GM19372 (cell line): ENCODE results near the gene CACNA1H.

Experiments used
- ATAC-seq: cut with Tn5 transposase; IDR thresholded peaks from one replicate; pipeline ENCODE4 v1.9.1; 2021; ENCODE audit warnings: mild to moderate bottlenecking, low read depth, moderate library complexity; ENCODE audit not compliant: unreplicated experiment

Gene CACNA1H

GRCh38 chr16:1156055-1156982 is 3.4 kb downstream of the CACNA1H start:
- no peak for ATAC-seq

- no peak for ATAC-seq
Observed at GRCh38 chr16:1156983-1157638, 4.2 kb downstream of the CACNA1H start.

DNA sequence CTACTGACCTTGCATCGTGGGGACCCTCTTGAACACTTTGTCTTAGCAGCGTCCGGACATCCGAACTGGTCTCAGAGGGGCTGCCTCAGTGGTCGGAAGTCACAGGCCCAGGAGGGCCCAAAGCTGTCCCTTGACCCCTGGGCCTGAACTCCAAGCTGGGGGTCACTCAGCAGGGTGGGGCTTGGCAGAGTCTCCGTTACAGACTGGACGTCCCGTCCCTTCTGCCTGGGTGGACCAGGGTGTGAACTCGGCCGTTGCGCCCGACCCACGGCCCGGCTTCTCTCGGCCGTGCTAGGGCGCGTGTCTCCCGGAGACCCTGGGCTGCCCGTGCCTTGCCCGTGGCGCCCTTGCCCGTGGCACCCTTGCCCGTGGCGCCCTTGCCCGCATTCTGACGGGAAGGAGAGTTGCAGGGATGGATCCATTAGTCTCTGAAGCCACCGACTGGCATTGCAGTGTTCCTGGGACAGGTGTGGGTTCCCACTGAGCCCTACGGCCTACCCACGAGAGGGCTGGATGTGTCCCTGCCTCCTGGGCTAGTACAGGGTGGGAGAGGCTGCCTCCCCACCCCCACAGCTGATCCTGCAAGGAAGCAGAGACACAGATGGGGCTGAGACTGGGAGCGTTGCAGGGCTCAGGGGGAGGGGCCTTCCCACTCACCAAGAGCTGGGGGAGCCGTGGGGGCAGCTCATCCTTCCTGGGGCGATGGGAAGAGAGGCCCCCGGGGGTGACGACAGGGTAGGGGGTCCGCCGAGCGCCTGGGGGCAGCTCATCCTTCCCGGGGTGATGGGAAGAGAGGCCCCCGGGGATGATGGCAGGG is 4.9 kb downstream of the CACNA1H start:
- ATAC-seq, result no peak

DNA sequence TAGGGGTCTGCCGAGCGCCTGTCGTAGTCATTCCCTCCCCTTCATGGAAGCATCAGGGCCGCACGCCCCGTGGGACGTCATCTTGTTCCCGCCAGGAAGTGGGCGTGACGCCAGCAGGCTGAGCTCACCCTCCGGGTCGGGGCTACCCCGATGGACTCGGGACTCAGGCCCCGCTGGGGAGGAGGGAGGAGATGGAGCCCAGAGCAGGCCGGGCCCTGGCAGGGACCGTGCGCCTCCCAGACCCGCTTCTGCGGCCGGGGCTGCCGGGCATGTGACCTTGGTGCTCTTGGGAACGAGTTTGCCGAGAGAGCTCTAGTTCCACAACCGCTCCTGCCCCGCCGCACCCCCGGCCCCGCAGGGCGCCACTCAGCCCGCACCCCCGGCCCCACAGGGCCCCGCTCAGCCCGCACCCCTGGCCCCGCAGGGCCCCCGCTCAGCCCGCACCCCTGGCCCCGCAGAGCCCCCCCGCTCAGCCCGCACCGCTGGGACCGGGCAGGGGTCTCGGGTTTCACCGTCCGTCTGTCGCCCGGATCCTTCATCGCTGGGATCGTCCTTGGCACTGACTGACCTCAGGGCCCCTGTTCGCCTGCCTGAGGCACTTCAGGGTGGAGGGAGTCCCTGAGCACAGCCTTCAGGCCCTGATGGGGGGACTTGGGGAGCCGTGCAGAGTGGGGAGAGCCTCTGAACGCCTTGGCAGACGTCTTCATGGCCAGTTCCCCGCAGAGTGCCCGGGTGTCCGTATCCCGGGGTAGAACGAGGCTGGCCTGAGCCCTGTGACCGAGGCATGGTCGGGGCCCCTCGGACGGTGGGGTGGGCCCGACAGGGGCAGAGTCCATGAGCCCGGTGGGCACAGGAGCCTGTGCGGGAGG is 5.8 kb downstream of the CACNA1H start:
- no peak for ATAC-seq

GRCh38 chr16:1159325-1159972 is 6.5 kb downstream of the CACNA1H start:
- no peak for ATAC-seq

- ATAC-seq, result no peak
Observed at GRCh38 chr16:1159973-1160772, 7.3 kb downstream of the CACNA1H start.

- no peak for ATAC-seq
Observed at GRCh38 chr16:1160773-1161348, 8.0 kb downstream of the CACNA1H start.

DNA sequence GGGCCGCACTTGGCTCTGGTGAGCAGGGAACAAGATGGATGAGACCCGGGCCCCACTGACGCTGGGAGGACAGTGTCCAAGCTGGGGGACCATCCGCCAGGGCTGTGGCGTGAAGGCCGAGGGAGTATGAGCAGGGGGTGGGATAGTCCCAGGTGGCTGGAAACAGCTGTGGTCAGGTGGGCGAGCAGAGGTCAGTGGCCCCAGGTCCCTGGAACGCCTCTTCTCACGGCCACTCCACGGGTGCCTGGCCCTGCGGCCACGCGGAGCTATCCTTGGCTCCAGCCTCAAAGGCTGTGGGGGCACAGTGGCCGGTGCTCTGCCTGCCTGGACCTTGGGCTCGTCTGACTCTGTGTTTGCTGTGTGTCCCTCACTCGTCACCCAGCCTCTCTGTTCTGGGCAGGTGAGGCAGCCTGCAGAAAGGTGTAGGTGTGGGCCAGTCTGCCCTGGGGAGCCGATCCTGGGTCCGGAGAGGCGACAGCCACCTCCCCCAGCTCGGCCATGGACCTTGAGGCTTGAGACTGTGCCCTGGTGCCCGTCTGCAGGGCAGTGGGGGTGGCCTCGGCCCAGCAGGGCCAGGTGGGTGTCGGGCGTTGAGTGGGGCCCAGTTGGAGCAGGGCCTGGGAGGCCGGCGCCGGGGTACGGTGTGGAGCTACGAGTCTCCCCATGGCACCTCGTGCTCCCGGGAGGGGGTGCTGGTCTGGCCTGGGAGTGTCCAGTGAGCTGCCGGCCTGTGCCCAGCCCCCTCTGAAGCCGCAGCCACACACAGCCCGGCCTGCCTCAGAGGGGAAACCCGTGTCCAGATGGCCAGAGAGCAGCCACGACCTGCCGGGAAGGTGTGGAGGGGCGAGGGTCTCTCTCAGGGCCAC is 10.0 kb downstream of the CACNA1H start:
- no peak for ATAC-seq

GRCh38 chr16:1163567-1164055 is 10.7 kb downstream of the CACNA1H start:
- no peak for ATAC-seq

DNA sequence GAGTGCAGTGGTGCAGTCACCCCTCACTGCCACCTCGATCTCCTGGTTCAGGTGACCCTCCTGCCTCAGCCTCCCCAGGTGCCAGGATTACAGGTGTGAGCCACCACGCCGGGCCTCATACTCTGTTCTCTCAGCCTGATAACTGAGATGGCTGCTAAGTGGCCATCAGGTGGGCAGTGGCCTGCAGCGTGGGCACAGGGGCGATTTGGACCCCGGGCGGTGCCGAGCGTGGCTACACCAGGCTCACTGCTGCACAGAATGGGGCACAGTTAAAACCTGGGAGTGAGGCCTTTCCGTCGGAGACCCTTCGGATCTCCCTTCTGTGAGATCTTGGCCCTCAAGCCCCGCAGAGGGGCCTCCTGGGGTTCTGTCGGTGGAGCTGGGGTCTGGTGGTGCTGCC is 11.5 kb downstream of the CACNA1H start:
- ATAC-seq, result no peak

DNA sequence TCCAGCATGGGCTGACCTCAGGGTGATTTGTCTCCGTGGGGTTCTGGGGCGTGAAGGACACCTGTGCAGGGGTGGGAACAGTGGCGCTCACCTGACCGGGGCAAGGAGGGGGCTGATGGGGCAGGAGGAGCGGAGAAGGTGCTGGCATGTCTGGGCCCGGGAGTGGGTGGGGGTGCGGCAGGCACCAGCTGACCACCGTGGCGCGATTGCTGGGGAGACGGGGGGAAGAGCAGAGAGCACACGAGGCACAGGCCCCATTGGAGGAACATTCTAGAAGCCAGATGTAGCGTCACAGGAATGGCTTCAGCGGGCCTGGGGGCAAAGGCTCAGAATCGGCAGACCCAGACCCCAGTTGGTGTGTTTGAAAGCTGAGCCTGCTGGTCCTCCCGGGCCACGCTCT is 12.1 kb downstream of the CACNA1H start:
- no peak for ATAC-seq

DNA sequence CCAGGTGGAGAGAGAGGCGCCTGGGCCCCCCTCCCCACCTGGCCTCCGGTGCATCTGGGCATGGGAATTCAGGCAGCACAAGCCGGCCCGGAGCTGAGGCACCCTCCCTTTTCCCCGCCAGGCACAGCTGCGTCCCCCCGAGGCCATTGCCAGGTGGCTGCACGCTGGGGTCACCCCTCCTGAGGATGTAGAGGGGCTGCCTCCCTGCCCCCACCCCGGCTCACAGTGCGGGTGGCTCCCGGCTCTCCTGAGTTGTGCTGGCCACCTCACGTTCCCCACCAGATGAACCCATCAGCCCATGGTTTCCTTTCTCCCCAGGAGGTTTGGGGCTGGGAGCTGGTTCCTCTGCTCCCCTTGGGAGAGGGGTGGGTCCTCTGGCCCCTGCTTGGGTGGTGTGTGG is 12.6 kb downstream of the CACNA1H start:
- ATAC-seq, result no peak

- no peak for ATAC-seq
Observed at GRCh38 chr16:1167276-1168107, 14.6 kb downstream of the CACNA1H start.

DNA sequence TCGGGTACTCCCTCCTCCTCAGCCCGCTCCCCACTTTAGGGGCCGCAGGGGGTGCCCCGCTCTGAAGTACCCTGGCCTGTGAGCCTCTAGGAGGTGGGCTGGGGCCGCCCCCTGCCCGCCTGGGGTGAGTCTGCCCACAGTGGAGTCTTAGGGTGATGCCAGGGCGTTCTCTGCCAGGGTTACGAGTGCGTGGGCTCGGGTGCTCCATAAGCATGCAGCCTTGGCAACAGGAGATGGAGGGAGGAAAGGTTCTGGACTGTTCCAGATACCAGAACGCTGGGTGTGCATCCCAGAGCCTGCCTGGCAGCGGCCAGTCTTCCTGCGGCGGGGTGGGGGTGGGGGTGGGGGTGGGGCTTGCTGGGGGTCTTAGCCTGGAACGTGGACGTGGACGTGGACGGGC is 15.9 kb downstream of the CACNA1H start:
- no peak for ATAC-seq

- ATAC-seq, result no peak
Observed at GRCh38 chr16:1169285-1170075, 16.6 kb downstream of the CACNA1H start.

DNA sequence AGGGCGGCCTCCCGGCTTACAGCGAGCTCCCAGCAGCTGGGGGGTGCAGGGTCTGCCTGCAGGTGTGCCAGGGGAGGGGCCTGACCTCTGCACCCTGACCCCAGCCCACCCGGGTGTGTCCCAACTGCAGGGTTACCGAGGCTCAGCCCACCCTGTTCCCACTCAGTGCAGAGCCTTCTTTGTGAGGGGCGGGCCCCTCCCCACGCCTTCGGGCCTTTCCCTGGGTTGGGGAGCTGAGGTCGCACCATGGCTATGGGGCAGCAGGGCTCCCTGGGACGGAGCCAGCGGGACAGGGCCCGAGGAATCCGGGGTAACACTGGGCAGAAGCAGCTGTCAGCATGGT is 17.1 kb downstream of the CACNA1H start:
- no peak for ATAC-seq
